Colonic mucosa (tissue), 4 donors: ENCODE results near the gene COG5. TPM values are rescaled to one million over a fixed set of nuclear protein-coding genes. Genes with fewer than 3 reads are reported as not detected.
A peak's percentile ranks its signal among the peaks of the same experiment; 100 is the strongest.

Source experiments
- DNase-seq: peaks from one replicate; pipeline ENCODE4 v3.0.0-alpha.2; 2020
- H3K27ac ChIP-seq: fragments of 200-600 bp; one replicate; pipeline ENCODE4 v1.8.0; 2021
- H3K27me3 ChIP-seq: fragments of 200-600 bp; one replicate; pipeline ENCODE4 v1.8.0; 2021
- H3K36me3 ChIP-seq: fragments of 200-600 bp; one replicate; pipeline ENCODE4 v1.8.0; 2021
- H3K4me1 ChIP-seq: fragments of 200-600 bp; one replicate; pipeline ENCODE4 v1.8.0; 2021; ENCODE audit warnings: mild to moderate bottlenecking
- H3K4me3 ChIP-seq: fragments of 200-600 bp; one replicate; pipeline ENCODE4 v1.8.0; 2021
- H3K9ac ChIP-seq, 2 donors: one replicate each; pipeline ENCODE4 v1.7.0; 2013; ENCODE audit warnings: control low read depth in 2 of 2, low read depth in 2 of 2, low read length in 2 of 2
- H3K9me3 ChIP-seq: fragments of 200-600 bp; one replicate; pipeline ENCODE4 v1.8.0; 2021
- CTCF ChIP-seq: fragments of 200-600 bp; IDR thresholded peaks from one replicate; pipeline ENCODE4 v1.8.0; 2022; ENCODE audit warnings: antibody characterized with exemption, mild to moderate bottlenecking
- intact Hi-C: fragments of 100-400 bp; cut with DNase I; formaldehyde crosslinking; loops from one replicate; pipeline ENCODE4 v1.14.1; 2022
- total RNA-seq, 2 donors: library from RNA; stranded (reverse); fragmentation: NEBNext Ultra II Directional in 1 of 2; extraction: Animal tissue kit (Norgen Biotek cat#: 25700) in 1 of 2; gene quantifications; one replicate each; pipeline ENCODE4 v1.2.1, GENCODE V29; 2021
- donor health status: healthy.
- donor health status: DM: no; HTN: no; CAD: no.
- donor health status: DM: no; HTN: no; CAD: no.

The COG5 gene
- total RNA-seq, 2 donors from 2014 or later: 43.1 to 46.8 TPM

GRCh38 chr7:107579885-107580715 lies 16.4 kb upstream of the COG5 start, which contains the start of gene BCAP29:
TSS of gene BCAP29 (plus strand) at chr7:107580246. CDS start at chr7:107580773, 527 bp downstream.
- Histone ChIP-seq H3K4me3 (peak within 1 kb of the TSS; percentile 67), H3K27me3 (no peaks in the 10 kb centered on the region), H3K36me3 (no peaks in the 10 kb centered on the region), H3K9me3 (no peaks in the 10 kb centered on the region), H3K9ac (peak within 1 kb of the TSS; percentile 83 to 87), H3K4me1 (no peaks in the 10 kb centered on the region), H3K27ac (peak within 1 kb of the TSS; percentile 90)
- peak; percentile 77 for DNase-seq
- no peak for TF ChIP-seq CTCF
- intact Hi-C loops: loop anchor here (10.0 kb wide), 1 partner anchor 115 kb away; no protein-coding TSS in a partner anchor

- Histone ChIP-seq H3K4me3 (peak overlapping the region; percentile 67), H3K4me1 (no peaks in the 10 kb centered on the region), H3K9me3 (no peaks in the 10 kb centered on the region), H3K36me3 (no peaks in the 10 kb centered on the region), H3K9ac (peak overlapping the region; percentile 83 to 87), H3K27me3 (no peaks in the 10 kb centered on the region), H3K27ac (peak overlapping the region; percentile 90)
- intact Hi-C loops: loop anchor here (10.0 kb wide), 1 partner anchor 115 kb away; no protein-coding TSS in a partner anchor
- DNase-seq: no peak
- no peak for TF ChIP-seq CTCF
Measured at GRCh38 chr7:107579554-107579884, 15.8 kb upstream of the COG5 start.

- intact Hi-C loops: loop anchor here (10.0 kb wide), 1 partner anchor 109 kb away; no protein-coding TSS in a partner anchor
- TF ChIP-seq CTCF: no peak
- H3K27me3 ChIP-seq: no peaks in the 10 kb centered on the region
- no peak for DNase-seq
- no peak overlapping the region for H3K4me3 ChIP-seq
- H3K9me3 ChIP-seq: no peaks in the 10 kb centered on the region
- H3K4me1 ChIP-seq: no peaks in the 10 kb centered on the region
- H3K36me3 ChIP-seq: no peaks in the 10 kb centered on the region
- no peak overlapping the region for H3K27ac ChIP-seq
- H3K9ac ChIP-seq: no peak overlapping the region
Measured at GRCh38 chr7:107573537-107573936, 9.8 kb upstream of the COG5 start.

- H3K27ac ChIP-seq: no peak overlapping the region
- no peaks in the 10 kb centered on the region for H3K9me3 ChIP-seq
- H3K27me3 ChIP-seq: no peaks in the 10 kb centered on the region
- TF ChIP-seq CTCF: no peak
- no peak for DNase-seq
- no peaks in the 10 kb centered on the region for H3K4me1 ChIP-seq
- H3K36me3 ChIP-seq: no peaks in the 10 kb centered on the region
- H3K4me3 ChIP-seq: no peak overlapping the region
- intact Hi-C loops: loop anchor here (10.0 kb wide), 1 partner anchor 105 kb away; no protein-coding TSS in a partner anchor
- no peak overlapping the region for H3K9ac ChIP-seq
Measured at GRCh38 chr7:107570298-107570697, 6.6 kb upstream of the COG5 start.

GRCh38 chr7:107564553-107565298 lies 1.0 kb upstream of the COG5 start:
- DNase-seq: no peak
- Histone ChIP-seq H3K27me3 (no peaks in the 10 kb centered on the region), H3K36me3 (no peaks in the 10 kb centered on the region), H3K4me3 (peak overlapping the region; percentile 78), H3K9ac (peak overlapping the region; percentile 88 to 97), H3K27ac (peak overlapping the region; percentile 95), H3K4me1 (no peaks in the 10 kb centered on the region), H3K9me3 (no peaks in the 10 kb centered on the region)
- TF ChIP-seq CTCF: no peak
- intact Hi-C loops: loop anchor here (10.0 kb wide), 1 partner anchor 330 kb away; the partner anchor contains the start of gene DLD
